Measurements from ENCODE around the gene DUSP15.

GRCh38 chr20:31861385-31862156, 8.8 kb downstream of the DUSP15 start:
- TF ChIP-seq POLR2AphosphoS5 (IDR thresholded peaks at IDR 0.05): no peak
- no peak for TF ChIP-seq CTCF (IDR thresholded peaks at IDR 0.05)
- TF ChIP-seq POLR2A (IDR thresholded peaks at IDR 0.05): no peak
- no peak for TF ChIP-seq EP300 (IDR thresholded peaks at IDR 0.05)

All from sigmoid colon (tissue), 4 donors.